IPS-18a (cell line): ENCODE data around the gene GRAMD4.

Experiments used
- H3K27ac ChIP-seq: one replicate; pipeline ENCODE4 v1.5.1; 2013; ENCODE audit warnings: low read length
- H3K27me3 ChIP-seq: one replicate; pipeline ENCODE4 v1.6.1; 2013; ENCODE audit warnings: mild to moderate bottlenecking, low read length; ENCODE audit not compliant: control insufficient read depth, insufficient read depth
- H3K36me3 ChIP-seq: one replicate; pipeline ENCODE4 v1.6.1; 2013; ENCODE audit warnings: low read depth, low read length; ENCODE audit not compliant: control insufficient read depth
- H3K4me1 ChIP-seq: one replicate; pipeline ENCODE4 v1.6.1; 2013; ENCODE audit warnings: low read depth, low read length; ENCODE audit not compliant: control insufficient read depth
- H3K4me3 ChIP-seq: one replicate; pipeline ENCODE4 v1.5.1; 2013; ENCODE audit warnings: low read length
- H3K9ac ChIP-seq: one replicate; pipeline ENCODE4 v1.6.1; 2013; ENCODE audit warnings: mild to moderate bottlenecking, low read length, moderate library complexity
- H3K9me3 ChIP-seq: one replicate; pipeline ENCODE4 v1.6.1; 2013; ENCODE audit warnings: low read depth, low read length; ENCODE audit not compliant: control insufficient read depth

GRAMD4 gene

GRCh38 chr22:46593211-46593681, 26.9 kb upstream of the GRAMD4 start:
- no peaks in the 10 kb centered on the region for H3K4me1 ChIP-seq
- no peak overlapping the region for H3K27ac ChIP-seq
- H3K9me3 ChIP-seq, result no peaks in the 10 kb centered on the region
- no peak overlapping the region for H3K9ac ChIP-seq
- H3K4me3 ChIP-seq, result no peak overlapping the region
- no peaks in the 10 kb centered on the region for H3K36me3 ChIP-seq
- H3K27me3 ChIP-seq, result no peaks in the 10 kb centered on the region

- Histone ChIP-seq H3K36me3 (no peaks in the 10 kb centered on the region), H3K27ac (no peak overlapping the region), H3K4me1 (no peaks in the 10 kb centered on the region), H3K9me3 (no peaks in the 10 kb centered on the region), H3K9ac (no peak overlapping the region), H3K27me3 (no peaks in the 10 kb centered on the region), H3K4me3 (no peak overlapping the region)
Measured at GRCh38 chr22:46593996-46594946, 25.9 kb upstream of the GRAMD4 start.

DNA sequence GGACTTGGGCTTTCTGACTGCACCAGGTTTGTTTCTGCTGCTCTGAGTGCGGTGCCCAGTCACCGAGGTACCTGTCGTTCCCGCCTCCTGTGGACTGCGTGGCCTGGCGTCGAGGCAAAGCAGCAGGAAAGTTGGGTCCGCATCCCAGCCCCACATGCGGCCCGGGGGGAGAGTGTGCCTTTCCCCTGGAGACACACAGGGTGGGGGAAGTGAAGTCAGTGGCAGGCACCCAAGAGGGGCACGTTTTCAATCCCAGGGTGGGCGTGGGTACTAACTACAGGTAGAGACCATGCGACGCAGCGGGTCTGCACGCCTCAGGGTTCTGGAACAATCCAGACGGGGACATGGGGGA, 25.3 kb upstream of the GRAMD4 start:
- Histone ChIP-seq H3K27ac (no peak overlapping the region), H3K36me3 (no peaks in the 10 kb centered on the region)

DNA sequence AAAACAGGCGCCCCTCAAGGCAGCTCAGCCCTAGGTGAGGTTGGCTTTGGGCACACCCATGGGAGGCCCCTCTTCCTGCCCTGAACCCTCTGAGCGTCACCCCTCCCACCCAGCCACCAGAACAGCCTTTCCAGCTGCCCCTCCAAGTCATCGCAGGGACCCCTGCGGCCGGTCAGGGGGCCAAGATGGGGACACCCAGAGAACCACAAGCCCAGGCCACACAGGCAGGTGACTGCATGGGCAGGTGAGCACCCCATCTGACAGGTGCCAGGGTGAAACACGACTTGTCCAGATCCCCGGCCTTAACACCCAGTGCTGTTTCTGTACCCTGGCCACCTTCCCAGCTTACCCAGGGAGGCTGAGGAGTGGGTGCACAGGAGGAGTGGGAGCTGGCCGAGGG, 24.6 kb upstream of the GRAMD4 start:
- Histone ChIP-seq H3K4me3 (no peak overlapping the region), H3K4me1 (no peaks in the 10 kb centered on the region), H3K27ac (no peak overlapping the region), H3K9ac (no peak overlapping the region), H3K36me3 (no peaks in the 10 kb centered on the region), H3K9me3 (no peaks in the 10 kb centered on the region), H3K27me3 (no peaks in the 10 kb centered on the region)

More for the DNA sequence above, 25.3 kb upstream of the GRAMD4 start:
- H3K9ac ChIP-seq, result no peak overlapping the region
- H3K4me3 ChIP-seq, result no peak overlapping the region
- no peaks in the 10 kb centered on the region for H3K4me1 ChIP-seq
- H3K9me3 ChIP-seq, result no peaks in the 10 kb centered on the region
- H3K27me3 ChIP-seq, result no peaks in the 10 kb centered on the region

GRCh38 chr22:46596032-46596441, 24.1 kb upstream of the GRAMD4 start:
- H3K27ac ChIP-seq, result no peak overlapping the region
- no peaks in the 10 kb centered on the region for H3K4me1 ChIP-seq
- H3K4me3 ChIP-seq, result no peak overlapping the region
- H3K27me3 ChIP-seq, result no peaks in the 10 kb centered on the region
- no peak overlapping the region for H3K9ac ChIP-seq
- H3K36me3 ChIP-seq, result no peaks in the 10 kb centered on the region
- no peaks in the 10 kb centered on the region for H3K9me3 ChIP-seq

- no peak overlapping the region for H3K9ac ChIP-seq
- no peak overlapping the region for H3K27ac ChIP-seq
- no peaks in the 10 kb centered on the region for H3K4me1 ChIP-seq
- no peaks in the 10 kb centered on the region for H3K27me3 ChIP-seq
- no peak overlapping the region for H3K4me3 ChIP-seq
- no peaks in the 10 kb centered on the region for H3K36me3 ChIP-seq
- no peaks in the 10 kb centered on the region for H3K9me3 ChIP-seq
Measured at GRCh38 chr22:46596819-46597218, 23.4 kb upstream of the GRAMD4 start.

GRCh38 chr22:46598224-46598623, 22.0 kb upstream of the GRAMD4 start:
- Histone ChIP-seq H3K4me1 (no peaks in the 10 kb centered on the region), H3K9ac (no peak overlapping the region), H3K27ac (no peak overlapping the region), H3K36me3 (no peaks in the 10 kb centered on the region), H3K9me3 (no peaks in the 10 kb centered on the region), H3K4me3 (no peak overlapping the region), H3K27me3 (no peaks in the 10 kb centered on the region)

DNA sequence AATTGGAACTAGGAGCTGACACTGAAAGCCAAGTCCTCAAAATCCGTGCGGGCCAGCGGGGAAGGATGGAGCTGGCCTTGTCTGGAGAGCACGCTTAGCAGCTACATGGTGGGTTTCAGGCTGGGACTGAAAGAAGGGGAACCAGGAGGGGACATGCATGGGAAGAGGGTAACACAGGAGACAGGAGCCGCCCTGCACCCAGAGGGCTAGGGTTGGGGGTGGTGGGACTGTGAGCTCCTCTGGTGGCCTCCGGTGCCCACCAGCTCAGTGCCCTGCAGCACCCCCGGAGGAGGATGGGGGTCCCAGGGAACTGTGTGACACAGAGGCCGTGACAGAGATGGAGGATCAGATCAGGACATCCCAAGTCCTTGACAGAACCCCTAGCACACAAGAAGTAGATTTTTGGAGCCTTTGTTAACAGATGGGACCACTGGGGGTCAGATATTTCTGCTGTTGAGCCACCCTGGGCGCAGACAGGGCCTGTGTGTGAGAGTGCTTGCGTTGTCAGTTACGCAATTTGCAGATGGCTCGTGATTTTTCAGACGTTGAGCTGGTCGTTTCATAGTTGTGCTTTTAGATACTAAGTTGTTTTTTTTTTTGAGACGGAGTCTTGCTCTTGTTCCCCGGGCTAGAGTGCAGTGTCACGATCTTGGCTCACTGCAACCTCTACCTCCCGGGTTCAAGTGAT, 21.3 kb upstream of the GRAMD4 start:
- Histone ChIP-seq H3K4me1 (no peaks in the 10 kb centered on the region), H3K27ac (no peak overlapping the region), H3K9ac (no peak overlapping the region), H3K36me3 (no peaks in the 10 kb centered on the region), H3K4me3 (no peak overlapping the region), H3K27me3 (no peaks in the 10 kb centered on the region), H3K9me3 (no peaks in the 10 kb centered on the region)

GRCh38 chr22:46600273-46600796, 19.9 kb upstream of the GRAMD4 start:
- Histone ChIP-seq H3K4me3 (no peak overlapping the region), H3K27me3 (no peaks in the 10 kb centered on the region), H3K36me3 (no peaks in the 10 kb centered on the region), H3K9me3 (no peaks in the 10 kb centered on the region), H3K9ac (no peak overlapping the region), H3K27ac (no peak overlapping the region), H3K4me1 (peaks cover 4% of the 10 kb centered on the region)

GRCh38 chr22:46602025-46602424, 18.2 kb upstream of the GRAMD4 start:
- Histone ChIP-seq H3K9ac (no peak overlapping the region), H3K36me3 (no peaks in the 10 kb centered on the region), H3K4me1 (peaks cover 4% of the 10 kb centered on the region), H3K4me3 (no peak overlapping the region), H3K27me3 (no peaks in the 10 kb centered on the region), H3K27ac (no peak overlapping the region), H3K9me3 (no peaks in the 10 kb centered on the region)

GRCh38 chr22:46604306-46604690, 15.9 kb upstream of the GRAMD4 start:
- Histone ChIP-seq H3K4me1 (peaks cover 4% of the 10 kb centered on the region), H3K27me3 (no peaks in the 10 kb centered on the region), H3K36me3 (no peaks in the 10 kb centered on the region), H3K9ac (no peak overlapping the region), H3K9me3 (no peaks in the 10 kb centered on the region), H3K27ac (no peak overlapping the region), H3K4me3 (no peak overlapping the region)
